Stromal cell of bone marrow (primary cell): ENCODE measurements around the gene DBNL.

Experiments used
- DNase-seq: peaks from one replicate; pipeline ENCODE4 v3.0.0-alpha.2; 2012; ENCODE audit warnings: low read depth

The DBNL gene

DNA sequence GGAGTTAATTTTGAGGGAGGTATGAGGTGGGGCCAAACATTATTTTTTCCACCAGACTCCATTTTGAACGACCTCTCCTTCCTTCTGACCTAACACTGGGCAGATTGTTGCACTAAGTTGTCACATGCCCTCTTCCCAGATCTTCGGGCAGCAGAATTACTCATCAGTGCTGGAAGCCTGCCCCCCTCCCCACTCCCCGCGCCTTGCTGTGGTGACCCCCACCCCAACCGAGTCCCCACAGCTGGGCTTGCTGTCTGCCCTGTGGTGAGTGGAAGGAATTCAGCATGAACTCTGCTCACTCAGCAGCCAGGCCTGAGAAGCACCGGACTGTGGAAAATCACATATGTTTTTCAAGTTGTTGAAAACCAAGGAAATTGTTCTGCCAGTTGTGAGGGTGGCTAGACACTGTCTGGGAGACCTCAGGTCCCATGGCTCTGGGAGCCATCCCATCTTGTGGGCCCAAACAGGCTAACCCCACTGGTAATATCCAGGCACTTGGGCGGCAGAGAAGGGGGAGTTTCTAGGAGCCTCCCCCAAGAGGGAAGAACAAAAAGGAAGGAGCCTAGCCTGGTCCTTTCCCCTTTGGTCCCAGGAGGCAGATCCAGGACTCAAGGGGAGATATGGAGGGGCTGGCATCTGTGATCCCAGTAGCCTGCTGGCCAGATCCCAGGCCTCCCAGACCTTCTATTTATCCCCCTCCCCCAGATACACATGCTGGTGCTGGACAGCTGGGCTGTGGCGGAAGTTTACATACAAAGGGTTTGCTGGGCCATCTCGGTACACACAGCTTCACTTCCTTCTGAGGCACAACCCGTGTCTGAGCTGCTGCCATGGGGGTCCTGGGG is 56.2 kb downstream of the DBNL start:
- peak; percentile 84 for DNase-seq

DNA sequence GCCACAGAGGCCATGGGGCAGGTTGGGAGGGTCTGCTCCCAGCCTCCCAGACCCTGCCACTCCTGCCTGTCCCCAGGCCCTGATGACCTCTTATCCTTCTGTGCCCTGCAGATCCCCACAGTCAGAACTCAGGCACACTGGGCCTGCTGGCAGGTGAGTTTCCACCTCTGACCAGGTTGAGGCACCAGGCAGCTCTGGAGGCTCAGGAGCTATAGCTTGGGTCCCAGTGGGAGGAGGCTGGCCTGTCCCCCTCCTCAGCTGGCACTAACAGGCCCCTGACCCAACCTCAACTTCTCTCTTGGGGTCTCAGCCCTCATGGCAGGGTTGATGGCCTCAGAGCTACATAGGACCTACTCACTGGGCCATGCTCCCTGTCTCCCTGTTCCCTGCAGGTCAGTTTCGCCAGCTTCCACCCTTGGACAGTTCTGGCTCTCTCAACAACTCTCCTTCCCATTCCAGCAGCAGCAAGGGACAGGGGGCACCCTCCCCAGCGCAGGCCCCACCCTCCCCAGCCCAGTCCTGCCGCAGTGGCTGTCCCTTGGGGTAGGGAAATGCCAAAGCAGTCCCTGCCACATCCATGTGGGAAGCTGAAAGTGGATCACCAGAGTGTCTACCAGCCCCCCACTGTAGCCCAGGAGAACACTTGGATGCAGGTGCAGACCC is 56.9 kb downstream of the DBNL start:
- no peak for DNase-seq

DNA sequence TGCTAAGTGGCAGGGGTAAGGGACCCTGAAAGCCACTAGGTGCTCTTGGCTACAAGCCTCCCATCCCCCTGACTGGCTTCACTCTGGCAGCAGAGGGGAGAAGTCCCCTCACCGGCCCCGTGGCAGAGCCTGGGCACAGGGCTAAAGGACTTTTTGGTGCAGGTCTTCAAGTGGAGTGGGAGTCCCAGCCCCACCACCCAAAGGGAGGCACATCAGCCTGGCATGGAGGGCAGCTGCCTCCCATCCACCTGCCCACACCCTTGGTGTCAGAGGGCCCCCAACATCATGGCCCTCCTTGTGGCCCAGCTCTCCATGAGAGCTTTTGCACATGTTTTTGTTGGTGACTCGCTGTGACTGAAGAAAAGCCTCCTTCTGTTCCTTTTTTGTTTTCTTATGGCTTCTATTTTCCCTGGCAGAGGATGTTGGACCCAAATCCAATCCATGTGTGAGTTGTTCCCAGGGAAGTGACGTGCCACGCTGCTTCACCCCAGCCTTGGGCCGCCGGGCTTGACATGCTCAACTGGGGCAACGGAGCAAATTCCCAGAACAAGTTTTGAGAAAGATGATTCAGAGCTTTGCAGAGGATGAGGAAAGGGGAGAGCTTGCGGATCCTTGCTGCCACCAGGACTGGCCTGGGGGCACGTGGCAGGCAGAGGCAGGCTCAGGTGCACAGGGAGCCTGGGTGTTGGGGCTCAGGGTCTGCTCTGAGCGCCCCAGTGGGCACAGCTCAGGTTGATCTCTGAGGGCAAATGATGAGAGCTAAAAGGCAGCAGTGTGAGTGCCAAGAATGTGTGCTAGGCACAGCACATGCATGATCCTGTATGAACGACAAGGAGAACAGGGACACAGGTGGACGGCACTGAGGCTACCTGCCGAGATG is 57.7 kb downstream of the DBNL start:
- peak; percentile 95 for DNase-seq

DNA sequence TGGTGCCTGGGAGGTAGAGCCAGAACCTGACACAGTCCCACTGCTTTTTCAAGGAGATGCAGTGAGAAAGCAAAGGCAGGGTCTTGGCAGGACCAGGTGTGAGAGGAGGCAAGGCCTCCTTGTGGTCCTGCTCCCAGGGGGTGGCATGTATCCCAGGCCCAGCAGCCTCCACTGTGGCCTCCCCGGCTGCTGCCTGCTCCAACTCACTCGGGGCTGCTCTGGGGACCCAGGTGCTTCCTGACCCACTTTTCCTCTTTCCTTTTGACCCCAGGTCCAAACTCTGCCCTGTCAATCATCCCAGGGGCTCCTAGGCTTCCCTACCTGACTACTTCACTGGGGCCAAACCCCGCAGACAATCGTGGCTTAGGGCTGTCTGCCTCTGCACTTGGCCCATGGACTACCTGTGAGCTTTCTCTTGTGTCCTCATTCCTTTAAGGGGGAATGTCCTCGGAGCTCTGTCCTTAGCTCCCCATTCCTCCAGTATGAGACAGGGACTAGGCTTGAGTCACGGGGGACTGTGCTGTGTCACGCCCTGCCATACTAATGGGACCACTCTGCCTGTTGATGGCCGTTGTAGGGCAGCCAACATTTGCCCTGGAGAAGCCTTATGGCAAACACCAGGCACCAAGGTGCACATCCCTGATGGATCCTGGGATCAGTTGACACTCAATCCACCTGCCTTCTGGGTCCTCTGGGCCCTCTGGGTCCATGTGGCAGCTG is 58.5 kb downstream of the DBNL start:
- DNase-seq = no peak

DNA sequence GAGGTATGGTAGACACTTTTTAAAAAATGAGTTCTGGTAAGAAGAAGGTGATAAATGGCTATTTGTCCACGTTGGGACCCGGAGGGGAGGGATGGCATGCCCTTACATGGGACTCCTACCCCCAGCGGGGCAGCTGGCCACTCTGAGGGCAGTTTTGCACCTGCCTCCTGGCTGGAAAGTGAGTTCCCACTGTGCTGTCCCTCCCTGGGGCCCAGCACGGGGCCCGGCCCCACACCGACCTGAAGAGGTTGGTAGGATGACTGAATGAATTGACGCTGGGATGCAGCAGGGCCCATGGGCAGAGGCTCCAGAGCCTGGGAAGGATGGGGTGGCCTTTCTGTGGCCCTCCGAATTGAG is 59.0 kb downstream of the DBNL start:
- no peak for DNase-seq

DNA sequence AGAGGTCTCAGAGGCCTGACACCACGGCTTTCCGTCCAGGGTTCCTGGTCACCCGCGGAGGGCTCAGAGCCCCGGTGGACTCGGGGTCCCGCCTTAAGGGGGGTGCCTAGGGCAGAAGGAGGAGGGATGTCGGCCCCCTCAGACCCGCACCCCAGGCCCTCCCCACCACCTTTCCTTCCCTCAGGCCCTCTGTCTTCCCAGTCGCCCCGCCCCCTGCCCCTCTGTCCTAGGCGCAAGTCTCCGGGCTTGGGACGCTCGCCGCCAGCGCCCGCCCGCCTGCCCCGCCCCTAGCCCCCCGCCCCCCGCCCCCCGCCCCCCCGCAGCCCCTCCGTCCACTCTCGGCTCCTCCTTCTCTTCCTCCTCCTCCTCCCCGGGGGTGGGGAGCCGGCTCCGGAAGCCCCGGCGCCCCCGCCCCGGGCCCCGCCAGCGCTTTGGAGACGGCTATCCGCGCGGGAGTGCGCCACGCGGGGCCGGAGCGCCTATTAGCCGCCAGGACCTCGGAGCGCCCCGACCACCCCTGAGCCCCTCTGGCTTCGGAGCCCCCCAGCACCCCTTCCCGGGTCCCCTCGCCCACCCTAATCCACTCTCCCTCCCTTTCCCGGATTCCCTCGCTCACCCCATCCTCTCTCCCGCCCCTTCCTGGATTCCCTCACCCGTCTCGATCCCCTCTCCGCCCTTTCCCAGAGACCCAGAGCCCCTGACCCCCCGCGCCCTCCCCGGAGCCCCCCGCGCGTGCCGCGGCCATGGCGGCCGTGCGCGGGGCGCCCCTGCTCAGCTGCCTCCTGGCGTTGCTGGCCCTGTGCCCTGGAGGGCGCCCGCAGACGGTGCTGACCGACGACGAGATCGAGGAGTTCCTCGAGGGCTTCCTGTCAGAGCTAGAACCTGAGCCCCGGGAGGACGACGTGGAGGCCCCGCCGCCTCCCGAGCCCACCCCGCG is 59.7 kb downstream of the DBNL start, which contains the start of gene AEBP1:
Gene AEBP1 (plus strand): TSS at position 423 of the 937 bp plus-strand sequence. CDS start 321 bp downstream, at position 744.
- DNase-seq = no peak

DNA sequence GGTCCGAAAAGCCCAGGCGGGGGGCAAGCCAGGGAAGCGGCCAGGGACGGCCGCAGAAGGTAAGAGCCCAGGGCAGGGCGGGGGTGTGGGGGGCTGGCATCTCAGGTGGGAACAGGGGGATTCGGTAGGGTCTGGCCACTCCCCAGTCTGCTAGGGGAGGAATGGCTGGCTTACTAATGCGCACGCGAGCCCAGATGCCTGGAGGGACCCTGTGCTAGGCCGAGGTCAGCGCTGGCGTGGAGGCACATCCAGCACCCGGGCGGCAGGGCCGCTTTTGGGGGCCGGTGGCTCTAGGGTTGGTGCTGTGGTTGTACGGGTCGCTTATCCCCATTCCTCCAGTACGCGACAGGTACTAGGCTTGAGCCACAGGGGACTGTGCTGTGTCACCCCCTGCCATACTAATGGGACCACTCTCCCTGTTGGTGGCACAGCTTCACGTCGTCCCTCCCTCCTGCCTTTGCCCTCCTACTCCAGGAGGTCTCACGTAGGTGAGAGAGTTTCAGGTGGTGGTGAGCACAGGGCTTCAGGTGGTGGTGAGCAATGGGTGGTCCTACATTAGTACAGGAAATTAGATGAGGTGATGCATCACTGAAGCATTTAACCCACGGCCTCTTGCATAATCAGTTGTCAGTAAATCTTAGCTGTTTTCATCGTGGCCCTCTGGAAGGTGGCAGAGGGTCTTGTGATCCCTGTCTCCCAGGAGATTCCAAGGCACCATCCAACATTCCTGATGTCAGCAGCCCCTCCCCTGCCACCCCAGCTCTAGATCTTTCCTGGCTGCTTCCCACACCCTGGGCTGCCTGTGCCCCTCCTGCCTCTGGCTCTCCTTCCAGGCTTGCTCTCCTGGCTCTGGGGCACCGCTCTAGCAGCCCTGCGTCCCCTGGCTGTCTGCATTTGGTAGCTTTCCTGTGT is 60.6 kb downstream of the DBNL start:
- DNase-seq = no peak

DNA sequence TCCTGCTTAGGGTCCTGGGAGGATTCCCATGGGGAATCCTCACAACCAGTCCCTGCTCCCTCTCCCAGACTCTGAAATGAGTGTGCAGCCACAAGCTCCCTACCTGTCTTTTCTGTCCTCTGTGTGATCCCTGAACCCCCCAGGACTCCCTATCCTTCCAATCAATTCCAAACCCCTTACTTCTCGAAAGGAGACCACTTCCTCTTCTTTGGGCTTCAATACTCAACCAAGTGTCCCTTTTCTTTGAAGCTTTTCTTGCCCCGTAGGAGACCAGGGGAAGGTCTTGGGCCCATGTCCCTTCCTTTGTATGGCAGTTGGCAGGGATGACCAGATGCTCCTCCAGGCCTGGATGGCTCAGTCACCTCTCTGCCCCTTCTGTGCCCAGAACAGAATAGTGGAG is 61.3 kb downstream of the DBNL start:
- DNase-seq = no peak

DNA sequence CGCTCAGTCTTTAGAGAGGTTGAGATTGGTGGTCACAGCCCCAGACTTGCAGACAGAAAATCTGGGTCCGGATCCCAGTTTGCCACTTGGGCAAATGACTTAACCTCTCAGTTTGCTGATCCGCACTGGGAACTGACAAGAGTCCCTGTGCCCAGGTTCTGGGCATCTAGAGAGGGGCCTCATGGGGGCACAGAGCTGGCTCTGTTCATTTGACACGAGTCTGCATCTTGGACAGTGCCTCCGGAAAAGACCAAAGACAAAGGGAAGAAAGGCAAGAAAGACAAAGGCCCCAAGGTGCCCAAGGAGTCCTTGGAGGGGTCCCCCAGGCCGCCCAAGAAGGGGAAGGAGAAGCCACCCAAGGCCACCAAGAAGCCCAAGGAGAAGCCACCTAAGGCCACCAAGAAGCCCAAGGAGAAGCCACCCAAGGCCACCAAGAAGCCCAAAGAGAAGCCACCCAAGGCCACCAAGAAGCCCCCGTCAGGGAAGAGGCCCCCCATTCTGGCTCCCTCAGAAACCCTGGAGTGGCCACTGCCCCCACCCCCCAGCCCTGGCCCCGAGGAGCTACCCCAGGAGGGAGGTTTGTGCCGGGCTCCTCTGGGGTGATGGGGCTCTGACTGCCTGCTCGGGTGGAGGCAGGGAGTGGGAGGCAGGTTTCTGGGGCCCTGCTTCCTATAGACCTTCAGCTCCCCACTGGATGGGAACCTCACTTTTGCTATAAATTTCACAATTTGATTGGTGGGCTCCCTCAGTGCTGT is 62.0 kb downstream of the DBNL start:
- DNase-seq = no peak

DNA sequence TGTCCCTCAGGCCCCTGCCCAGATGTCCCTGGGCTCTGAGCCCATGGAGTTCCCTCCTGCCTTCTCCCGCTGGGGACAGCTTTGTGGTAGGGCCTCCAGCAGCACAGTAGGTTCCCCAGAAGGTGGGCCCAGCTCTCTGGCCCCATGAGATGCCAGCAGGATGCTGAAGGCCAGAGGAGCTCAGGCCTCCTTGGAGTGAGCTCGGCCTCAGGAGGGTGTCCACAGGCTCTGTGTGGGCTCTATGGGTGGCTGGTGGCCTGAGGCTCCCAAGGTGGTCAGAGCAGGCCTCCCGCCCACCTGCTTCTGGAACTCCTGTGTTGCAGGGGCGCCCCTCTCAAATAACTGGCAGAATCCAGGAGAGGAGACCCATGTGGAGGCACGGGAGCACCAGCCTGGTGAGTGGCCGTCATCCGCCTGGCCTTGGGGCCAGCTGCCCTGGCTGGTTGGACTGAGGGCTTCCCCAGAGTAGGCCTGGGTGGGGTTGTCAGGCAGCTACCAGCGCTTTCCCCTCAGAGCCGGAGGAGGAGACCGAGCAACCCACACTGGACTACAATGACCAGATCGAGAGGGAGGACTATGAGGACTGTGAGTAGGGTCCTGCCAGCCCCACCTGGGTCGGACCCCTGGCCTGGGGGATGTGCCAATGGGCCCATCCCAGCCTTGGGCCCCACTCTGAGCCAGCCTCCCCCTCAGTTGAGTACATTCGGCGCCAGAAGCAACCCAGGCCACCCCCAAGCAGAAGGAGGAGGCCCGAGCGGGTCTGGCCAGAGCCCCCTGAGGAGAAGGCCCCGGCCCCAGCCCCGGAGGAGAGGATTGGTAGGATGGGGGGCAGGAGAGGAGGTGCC is 62.8 kb downstream of the DBNL start:
- no peak for DNase-seq

DNA sequence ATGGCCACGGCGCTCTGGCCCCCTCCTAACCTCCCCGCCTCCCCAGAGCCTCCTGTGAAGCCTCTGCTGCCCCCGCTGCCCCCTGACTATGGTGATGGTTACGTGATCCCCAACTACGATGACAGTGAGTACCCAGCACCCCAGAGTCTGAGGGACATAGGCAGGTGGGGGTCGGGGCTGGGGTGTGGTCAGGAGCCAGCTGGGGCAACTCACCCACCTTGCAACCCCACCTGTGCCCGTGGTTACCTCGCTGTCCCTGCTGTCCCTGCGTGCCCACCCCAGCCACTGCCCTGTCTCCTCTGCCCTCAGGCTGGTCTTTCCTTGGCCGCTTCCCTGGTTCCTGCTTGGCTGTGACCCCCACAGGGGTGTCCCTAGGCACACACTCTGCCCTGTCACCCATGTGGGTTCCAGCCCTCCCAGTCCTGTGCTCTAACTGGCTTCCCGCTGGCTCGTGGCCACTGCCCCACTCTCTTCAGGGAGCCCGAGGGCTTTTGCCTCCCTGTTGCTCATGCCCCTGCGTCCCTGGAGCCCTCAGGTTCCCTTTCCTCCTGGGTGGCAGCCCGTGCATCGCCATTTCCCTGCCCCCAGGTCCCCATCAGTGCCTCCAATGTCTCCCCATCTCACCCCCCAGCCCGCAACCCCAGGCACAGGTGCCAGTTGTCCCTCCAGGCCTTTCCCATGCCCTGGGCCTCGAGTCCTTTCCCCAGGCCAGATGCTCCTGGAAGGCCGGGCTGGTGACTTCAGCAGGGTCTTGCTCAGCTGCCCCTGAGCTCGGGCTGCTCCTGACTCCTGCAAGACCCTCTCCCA is 63.7 kb downstream of the DBNL start:
- no peak for DNase-seq

DNA sequence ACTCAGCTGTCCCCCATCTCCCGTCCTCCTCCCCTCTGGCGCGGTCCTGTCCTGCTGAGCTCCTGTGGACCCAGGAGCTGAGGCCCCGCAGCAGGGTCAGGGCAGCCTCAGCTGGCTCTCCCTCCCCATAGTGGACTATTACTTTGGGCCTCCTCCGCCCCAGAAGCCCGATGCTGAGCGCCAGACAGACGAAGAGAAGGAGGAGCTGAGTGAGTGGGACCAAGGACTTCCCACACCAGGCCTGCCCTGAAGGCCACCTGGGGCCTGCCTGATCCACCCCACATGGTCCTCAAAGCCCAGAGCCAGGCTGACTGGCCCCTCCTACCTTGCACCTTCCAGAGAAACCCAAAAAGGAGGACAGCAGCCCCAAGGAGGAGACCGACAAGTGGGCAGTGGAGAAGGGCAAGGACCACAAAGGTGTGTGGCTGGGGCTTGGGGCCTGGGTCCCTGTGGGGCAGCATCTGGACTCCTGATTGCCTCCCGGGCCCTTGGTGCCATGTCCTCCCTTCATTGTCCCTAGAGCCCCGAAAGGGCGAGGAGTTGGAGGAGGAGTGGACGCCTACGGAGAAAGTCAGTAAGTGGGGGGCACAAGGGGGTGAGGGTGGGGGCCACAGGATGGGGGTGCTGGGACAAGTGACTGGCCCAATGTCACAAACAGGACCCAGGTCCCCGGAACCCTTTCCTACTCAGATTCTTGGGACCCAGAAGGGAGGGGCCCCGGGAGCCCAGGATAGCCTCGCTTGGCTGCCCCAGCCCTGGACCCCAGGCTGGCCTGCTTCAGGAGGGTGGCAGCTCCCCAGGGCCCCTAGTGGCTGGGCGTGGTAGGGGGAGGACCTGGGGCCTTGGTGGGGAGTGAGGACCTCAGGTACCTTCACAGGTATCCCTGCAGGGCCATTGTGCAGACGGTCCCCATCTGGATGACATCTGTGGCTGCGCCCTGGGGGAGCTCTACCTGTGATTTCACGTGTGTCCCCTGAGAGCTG is 64.6 kb downstream of the DBNL start:
- DNase-seq = no peak

DNA sequence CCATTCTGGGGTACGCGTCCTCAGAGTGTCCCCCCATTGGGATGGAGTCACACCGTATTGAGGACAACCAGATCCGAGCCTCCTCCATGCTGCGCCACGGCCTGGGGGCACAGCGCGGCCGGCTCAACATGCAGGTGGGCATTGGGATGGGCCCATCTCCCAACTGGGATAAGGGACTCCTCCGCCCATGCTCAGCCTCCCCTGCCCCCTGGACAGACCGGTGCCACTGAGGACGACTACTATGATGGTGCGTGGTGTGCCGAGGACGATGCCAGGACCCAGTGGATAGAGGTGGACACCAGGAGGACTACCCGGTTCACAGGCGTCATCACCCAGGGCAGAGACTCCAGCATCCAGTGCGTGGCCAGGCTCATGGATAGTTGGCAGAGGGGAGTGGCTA is 65.5 kb downstream of the DBNL start:
- DNase-seq = no peak

DNA sequence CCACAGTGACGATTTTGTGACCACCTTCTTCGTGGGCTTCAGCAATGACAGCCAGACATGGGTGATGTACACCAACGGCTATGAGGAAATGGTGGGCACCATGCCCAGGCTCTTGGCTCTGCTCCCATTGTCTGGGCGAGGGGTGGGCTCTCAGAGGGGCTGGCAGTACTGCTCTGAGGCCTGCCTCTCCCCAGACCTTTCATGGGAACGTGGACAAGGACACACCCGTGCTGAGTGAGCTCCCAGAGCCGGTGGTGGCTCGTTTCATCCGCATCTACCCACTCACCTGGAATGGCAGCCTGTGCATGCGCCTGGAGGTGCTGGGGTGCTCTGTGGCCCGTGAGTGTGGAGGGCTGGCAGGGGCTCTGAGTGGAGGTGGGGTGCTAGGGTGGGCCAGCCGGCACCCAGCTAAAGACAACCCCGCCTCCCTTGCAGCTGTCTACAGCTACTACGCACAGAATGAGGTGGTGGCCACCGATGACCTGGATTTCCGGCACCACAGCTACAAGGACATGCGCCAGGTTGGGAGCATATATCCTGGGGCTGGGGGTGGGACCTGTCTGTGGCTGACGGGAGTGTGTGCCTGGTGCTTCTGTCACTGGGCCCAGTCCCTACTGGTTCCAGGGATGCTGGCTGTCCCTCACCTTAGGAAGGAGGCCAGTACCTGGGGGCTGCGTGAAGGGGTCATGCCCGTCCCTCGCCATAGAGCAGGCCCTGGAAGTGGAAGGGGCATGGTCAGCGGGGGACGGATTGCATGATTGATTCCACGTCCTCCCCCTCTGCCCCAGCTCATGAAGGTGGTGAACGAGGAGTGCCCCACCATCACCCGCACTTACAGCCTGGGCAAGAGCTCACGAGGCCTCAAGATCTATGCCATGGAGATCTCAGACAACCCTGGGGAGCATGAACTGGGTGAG is 66.5 kb downstream of the DBNL start:
- no peak for DNase-seq
